K562 (cell line): ENCODE measurements around the gene FAM227A. TPM values are rescaled to one million over a fixed set of nuclear protein-coding genes. Genes with fewer than 3 reads are reported as not detected.

Source experiments
- ERF ChIP-seq: fragments of 450-650 bp; formaldehyde crosslinking; IDR thresholded peaks from 2 replicates; pipeline ENCODE4 v1.4.0; 2020; ENCODE audit warnings: mild to moderate bottlenecking, mixed read lengths
- KDM1A ChIP-seq, 2 experiments: fragments of 450-650 bp; IDR thresholded peaks; 2 replicates each; pipeline ENCODE4 v1.6.1; 2016; ENCODE audit warnings: mild to moderate bottlenecking in 2 of 2
- MIER1 ChIP-seq: fragments of 450-650 bp; IDR thresholded peaks from 2 replicates; pipeline ENCODE4 v1.6.1; 2016; ENCODE audit warnings: antibody characterized with exemption, mild to moderate bottlenecking, low read depth
- MTA1 ChIP-seq: fragments of 450-650 bp; IDR thresholded peaks from 2 replicates; pipeline ENCODE4 v1.6.1; 2017; ENCODE audit warnings: borderline replicate concordance
- SETDB1 ChIP-seq: IDR thresholded peaks from one replicate; pipeline ENCODE4 v1.6.1; 2012; ENCODE audit warnings: low read length, control low read depth, inconsistent platforms
- TEAD4 ChIP-seq, 2 experiments: sonication (generic) in 1 of 2; formaldehyde crosslinking in 1 of 2; IDR thresholded peaks; 2 replicates each; pipeline versions ENCODE4 v1.6.1 to v1.8.0; 2012 to 2022; ENCODE audit warnings: borderline replicate concordance in 1 of 2, inconsistent platforms in 1 of 2, low read length in 1 of 2, mild to moderate bottlenecking in 1 of 2, missing genetic modification reagents in 1 of 2
- TRIM28 ChIP-seq: fragments of 450-650 bp; IDR thresholded peaks from 2 replicates; pipeline ENCODE4 v1.6.1; 2017
- ZNF184 ChIP-seq: sonication (generic); formaldehyde crosslinking; IDR thresholded peaks from 2 replicates; pipeline ENCODE4 v1.5.0; 2020; ENCODE audit warnings: missing genetic modification reagents
- polyA plus RNA-seq, 8 experiments: library from polyadenylated mRNA; depleted of rRNA in 4 of 8; stranded (reverse) in 5 of 8; unstranded in 3 of 8; fragments of >200 nt; fragmentation: Nextera tagmentation in 2 of 8; fragmentation: Illumina TruSeq in 1 of 8; extraction: Ambion mirVana in 2 of 8; extraction: Trizol in 1 of 8; gene quantifications; 2 replicates each; pipeline versions ENCODE4 v1.2.1 to v1.2.3, GENCODE V29; 2011 to 2014; ENCODE audit warnings: inconsistent platforms in 1 of 8, missing spikeins in 1 of 8
- total RNA-seq, 7 experiments: library from RNA; depleted of rRNA in 6 of 7; stranded (reverse); fragments of >200 nt in 6 of 7; fragmentation: Illumina TruSeq in 2 of 7; extraction: Trizol in 2 of 7; gene quantifications; 2 replicates each; pipeline versions ENCODE4 v1.2.1 to v1.2.3, GENCODE V29; 2011 to 2021; ENCODE audit warnings: low replicate concordance in 1 of 7
- TF ChIP-seq, protein P1 (sequence below): fragments of 250-450 bp; sonication (Bioruptor Pico); IDR thresholded peaks from 2 replicates; pipeline ENCODE4 v1.8.0; 2022; ENCODE audit warnings: moderate library complexity, mild to moderate bottlenecking, inconsistent platforms
- TF ChIP-seq, protein P2 (sequence below): fragments of 450-650 bp; IDR thresholded peaks from 2 replicates; pipeline ENCODE4 v1.6.1; 2017; ENCODE audit warnings: antibody characterized with exemption
- TF ChIP-seq, protein P3 (sequence below), 3 experiments: fragments of 200-800 bp in 1 of 3; fragments of 250-450 bp in 1 of 3; fragments of 450-650 bp in 1 of 3; sonication (Bioruptor Pico) in 1 of 3; sonication (Bioruptor generic) in 1 of 3; formaldehyde crosslinking in 1 of 3; IDR thresholded peaks; 2 replicates each; pipeline versions ENCODE4 v1.6.1 to v1.8.0; 2016 to 2022; ENCODE audit warnings: mild to moderate bottlenecking in 2 of 3, missing genetic modification characterization in 2 of 3, missing compliant biosample characterization in 1 of 3, moderate library complexity in 1 of 3
- TF ChIP-seq, protein P4 (sequence below): sonication (generic); formaldehyde crosslinking; IDR thresholded peaks from 2 replicates; pipeline ENCODE4 v1.9.0; 2022; ENCODE audit warnings: mild to moderate bottlenecking, missing genetic modification reagents
- TF ChIP-seq, protein P5 (sequence below): IDR thresholded peaks from 3 replicates; pipeline ENCODE4 v1.6.1; 2011; ENCODE audit warnings: borderline replicate concordance, mild to moderate bottlenecking; ENCODE audit not compliant: insufficient read length, insufficient read depth

FAM227A gene
- total and polyA plus RNA-seq, 9 of the 15 experiments (the other 6 are each of a cell fraction or from before 2014, with no cell fraction given) = 0.10 to 2.2 (median 0.83) TPM

DNA sequence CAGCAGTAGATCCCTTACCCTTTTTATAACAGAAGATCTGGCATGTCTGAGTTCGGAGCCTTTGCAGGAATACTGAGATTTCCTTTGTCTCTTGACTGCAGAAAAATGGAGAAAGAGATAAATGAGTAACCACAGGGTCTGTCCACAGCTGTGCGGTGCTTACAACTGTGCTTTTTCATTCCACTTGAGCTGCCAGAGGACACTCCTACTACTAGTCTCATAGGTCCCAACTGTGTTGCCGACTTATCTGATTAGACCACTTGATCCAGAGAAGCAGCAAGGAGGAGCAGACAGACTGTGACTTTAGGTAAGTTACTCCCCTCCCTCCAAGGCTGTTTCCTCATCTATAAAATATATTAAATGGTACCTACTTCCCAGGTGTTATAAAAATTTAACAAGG is 17.5 kb downstream of the FAM227A start (continued):
- TF ChIP-seq, protein P1, sequence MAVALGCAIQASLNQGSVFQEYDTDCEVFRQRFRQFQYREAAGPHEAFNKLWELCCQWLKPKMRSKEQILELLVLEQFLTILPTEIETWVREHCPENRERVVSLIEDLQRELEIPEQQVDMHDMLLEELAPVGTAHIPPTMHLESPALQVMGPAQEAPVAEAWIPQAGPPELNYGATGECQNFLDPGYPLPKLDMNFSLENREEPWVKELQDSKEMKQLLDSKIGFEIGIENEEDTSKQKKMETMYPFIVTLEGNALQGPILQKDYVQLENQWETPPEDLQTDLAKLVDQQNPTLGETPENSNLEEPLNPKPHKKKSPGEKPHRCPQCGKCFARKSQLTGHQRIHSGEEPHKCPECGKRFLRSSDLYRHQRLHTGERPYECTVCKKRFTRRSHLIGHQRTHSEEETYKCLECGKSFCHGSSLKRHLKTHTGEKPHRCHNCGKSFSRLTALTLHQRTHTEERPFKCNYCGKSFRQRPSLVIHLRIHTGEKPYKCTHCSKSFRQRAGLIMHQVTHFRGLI (CRISPR knock-in tag) = no peak
- TF ChIP-seq, protein P2, sequence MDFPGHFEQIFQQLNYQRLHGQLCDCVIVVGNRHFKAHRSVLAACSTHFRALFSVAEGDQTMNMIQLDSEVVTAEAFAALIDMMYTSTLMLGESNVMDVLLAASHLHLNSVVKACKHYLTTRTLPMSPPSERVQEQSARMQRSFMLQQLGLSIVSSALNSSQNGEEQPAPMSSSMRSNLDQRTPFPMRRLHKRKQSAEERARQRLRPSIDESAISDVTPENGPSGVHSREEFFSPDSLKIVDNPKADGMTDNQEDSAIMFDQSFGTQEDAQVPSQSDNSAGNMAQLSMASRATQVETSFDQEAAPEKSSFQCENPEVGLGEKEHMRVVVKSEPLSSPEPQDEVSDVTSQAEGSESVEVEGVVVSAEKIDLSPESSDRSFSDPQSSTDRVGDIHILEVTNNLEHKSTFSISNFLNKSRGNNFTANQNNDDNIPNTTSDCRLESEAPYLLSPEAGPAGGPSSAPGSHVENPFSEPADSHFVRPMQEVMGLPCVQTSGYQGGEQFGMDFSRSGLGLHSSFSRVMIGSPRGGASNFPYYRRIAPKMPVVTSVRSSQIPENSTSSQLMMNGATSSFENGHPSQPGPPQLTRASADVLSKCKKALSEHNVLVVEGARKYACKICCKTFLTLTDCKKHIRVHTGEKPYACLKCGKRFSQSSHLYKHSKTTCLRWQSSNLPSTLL = no peak
- TF ChIP-seq TRIM28 (no peak), KDM1A (IDR thresholded peaks at IDR 0.05) (peak in 1 of 2 experiments; percentile 68; a peak in 1 of 4 replicates), TEAD4 (IDR thresholded peaks at IDR 0.05; ENCODE audit: low read length) (peak; percentile 23; the same call in 1 of the 2 replicates), TEAD4 (CRISPR knock-in tag; IDR thresholded peaks at IDR 0.05; ENCODE audit: borderline replicate concordance) (no peak), ERF (CRISPR knock-in tag) (no peak), SETDB1 (no peak), MTA1 (no peak), MIER1 (no peak), ZNF184 (CRISPR knock-in tag) (no peak)
- TF ChIP-seq, protein P3, sequence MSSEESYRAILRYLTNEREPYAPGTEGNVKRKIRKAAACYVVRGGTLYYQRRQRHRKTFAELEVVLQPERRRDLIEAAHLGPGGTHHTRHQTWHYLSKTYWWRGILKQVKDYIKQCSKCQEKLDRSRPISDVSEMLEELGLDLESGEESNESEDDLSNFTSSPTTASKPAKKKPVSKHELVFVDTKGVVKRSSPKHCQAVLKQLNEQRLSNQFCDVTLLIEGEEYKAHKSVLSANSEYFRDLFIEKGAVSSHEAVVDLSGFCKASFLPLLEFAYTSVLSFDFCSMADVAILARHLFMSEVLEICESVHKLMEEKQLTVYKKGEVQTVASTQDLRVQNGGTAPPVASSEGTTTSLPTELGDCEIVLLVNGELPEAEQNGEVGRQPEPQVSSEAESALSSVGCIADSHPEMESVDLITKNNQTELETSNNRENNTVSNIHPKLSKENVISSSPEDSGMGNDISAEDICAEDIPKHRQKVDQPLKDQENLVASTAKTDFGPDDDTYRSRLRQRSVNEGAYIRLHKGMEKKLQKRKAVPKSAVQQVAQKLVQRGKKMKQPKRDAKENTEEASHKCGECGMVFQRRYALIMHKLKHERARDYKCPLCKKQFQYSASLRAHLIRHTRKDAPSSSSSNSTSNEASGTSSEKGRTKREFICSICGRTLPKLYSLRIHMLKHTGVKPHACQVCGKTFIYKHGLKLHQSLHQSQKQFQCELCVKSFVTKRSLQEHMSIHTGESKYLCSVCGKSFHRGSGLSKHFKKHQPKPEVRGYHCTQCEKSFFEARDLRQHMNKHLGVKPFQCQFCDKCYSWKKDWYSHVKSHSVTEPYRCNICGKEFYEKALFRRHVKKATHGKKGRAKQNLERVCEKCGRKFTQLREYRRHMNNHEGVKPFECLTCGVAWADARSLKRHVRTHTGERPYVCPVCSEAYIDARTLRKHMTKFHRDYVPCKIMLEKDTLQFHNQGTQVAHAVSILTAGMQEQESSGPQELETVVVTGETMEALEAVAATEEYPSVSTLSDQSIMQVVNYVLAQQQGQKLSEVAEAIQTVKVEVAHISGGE (CRISPR knock-in tag; IDR thresholded peaks at IDR 0.05) = 0 out of 6 replicates have a peak, but pooled peaks of 1 of the 3 experiments have one; percentile 41
- TF ChIP-seq, protein P4, sequence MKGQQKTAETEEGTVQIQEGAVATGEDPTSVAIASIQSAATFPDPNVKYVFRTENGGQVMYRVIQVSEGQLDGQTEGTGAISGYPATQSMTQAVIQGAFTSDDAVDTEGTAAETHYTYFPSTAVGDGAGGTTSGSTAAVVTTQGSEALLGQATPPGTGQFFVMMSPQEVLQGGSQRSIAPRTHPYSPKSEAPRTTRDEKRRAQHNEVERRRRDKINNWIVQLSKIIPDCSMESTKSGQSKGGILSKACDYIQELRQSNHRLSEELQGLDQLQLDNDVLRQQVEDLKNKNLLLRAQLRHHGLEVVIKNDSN (CRISPR knock-in tag) = no peak
- TF ChIP-seq, protein P5, sequence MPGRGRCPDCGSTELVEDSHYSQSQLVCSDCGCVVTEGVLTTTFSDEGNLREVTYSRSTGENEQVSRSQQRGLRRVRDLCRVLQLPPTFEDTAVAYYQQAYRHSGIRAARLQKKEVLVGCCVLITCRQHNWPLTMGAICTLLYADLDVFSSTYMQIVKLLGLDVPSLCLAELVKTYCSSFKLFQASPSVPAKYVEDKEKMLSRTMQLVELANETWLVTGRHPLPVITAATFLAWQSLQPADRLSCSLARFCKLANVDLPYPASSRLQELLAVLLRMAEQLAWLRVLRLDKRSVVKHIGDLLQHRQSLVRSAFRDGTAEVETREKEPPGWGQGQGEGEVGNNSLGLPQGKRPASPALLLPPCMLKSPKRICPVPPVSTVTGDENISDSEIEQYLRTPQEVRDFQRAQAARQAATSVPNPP = no peak
